ENCODE results near the gene HSPA1B. TPM values are rescaled to one million over a fixed set of nuclear protein-coding genes. Genes with fewer than 3 reads are reported as not detected.
A peak's percentile ranks its signal among the peaks of the same experiment; 100 is the strongest.

HSPA1B gene
- total RNA-seq: 137 TPM
- 269 TPM for polyA plus RNA-seq

DNA sequence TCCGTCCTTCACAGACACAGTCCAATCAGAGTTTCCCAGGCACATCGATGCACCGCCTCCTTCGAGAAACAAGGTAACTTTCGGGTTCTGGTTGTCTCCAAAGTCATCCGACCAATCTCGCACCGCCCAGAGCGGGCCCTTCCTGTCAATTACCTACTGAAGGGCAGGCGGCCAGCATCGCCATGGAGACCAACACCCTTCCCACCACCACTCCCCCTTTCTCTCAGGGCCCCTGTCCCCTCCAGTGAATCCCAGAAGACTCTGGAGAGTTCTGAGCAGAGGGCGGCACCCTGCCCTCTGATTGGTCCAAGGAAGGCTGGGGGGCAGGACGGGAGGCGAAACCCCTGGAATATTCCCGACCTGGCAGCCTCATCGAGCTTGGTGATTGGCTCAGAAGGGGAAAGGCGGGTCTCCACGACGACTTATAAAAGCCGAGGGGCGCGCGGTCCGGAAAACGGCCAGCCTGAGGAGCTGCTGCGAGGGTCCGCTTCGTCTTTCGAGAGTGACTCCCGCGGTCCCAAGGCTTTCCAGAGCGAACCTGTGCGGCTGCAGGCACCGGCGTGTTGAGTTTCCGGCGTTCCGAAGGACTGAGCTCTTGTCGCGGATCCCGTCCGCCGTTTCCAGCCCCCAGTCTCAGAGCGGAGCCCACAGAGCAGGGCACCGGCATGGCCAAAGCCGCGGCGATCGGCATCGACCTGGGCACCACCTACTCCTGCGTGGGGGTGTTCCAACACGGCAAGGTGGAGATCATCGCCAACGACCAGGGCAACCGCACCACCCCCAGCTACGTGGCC lies at the start of gene HSPA1B:
TSS of gene HSPA1B (plus strand) at position 453 of the 794 bp plus-strand sequence. CDS start at position 666, 213 bp downstream.
- H3K4me1 ChIP-seq (ENCODE audit: insufficient read depth): no peaks in the 10 kb centered on the region

DNA sequence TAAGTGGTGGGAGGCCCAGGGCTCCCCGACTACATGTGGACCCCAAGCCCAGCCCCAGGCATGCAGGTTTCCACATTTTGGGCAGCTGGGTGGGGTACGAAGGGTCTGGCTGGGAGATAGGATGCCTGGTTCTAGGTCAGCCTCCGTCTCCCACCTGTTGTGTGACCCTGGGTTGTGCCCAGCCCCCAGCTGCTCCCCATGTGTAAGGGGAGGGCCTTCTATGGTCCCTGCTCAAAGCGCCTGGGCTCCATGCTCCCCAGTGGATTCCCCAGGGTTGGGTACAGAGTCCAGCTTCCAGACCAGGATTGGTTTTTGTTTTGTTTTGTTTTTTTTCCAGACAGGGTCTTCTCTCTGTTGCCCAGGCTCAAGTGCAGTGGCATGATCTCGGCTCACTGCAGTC lies 49.3 kb upstream of the HSPA1B start:
- Histone ChIP-seq H3K4me3 (ENCODE audit: low read depth, low read length) (no peak overlapping the region), H3K4me1 (ENCODE audit: insufficient read depth) (no peaks in the 10 kb centered on the region), H3K36me3 (ENCODE audit: insufficient read depth) (no peaks in the 10 kb centered on the region), H3K27ac (ENCODE audit: low read depth) (no peak overlapping the region)
- DNase-seq (ENCODE audit: extremely low spot score): no peak
- 93% methylated on average over 5 of the region's 5 CpGs for WGBS

More for the DNA sequence above, at the start of gene HSPA1B:
- no peaks in the 10 kb centered on the region for H3K36me3 ChIP-seq (ENCODE audit: insufficient read depth)
- peak within 1 kb of the TSS; percentile 96 for H3K27ac ChIP-seq (ENCODE audit: low read depth)
- peak within 1 kb of the TSS; percentile 62 for H3K4me3 ChIP-seq (ENCODE audit: low read depth, low read length)
- under 1% methylated on average over 52 of the region's 56 CpGs for WGBS
- peak; percentile 99 for DNase-seq (ENCODE audit: extremely low spot score)

DNA sequence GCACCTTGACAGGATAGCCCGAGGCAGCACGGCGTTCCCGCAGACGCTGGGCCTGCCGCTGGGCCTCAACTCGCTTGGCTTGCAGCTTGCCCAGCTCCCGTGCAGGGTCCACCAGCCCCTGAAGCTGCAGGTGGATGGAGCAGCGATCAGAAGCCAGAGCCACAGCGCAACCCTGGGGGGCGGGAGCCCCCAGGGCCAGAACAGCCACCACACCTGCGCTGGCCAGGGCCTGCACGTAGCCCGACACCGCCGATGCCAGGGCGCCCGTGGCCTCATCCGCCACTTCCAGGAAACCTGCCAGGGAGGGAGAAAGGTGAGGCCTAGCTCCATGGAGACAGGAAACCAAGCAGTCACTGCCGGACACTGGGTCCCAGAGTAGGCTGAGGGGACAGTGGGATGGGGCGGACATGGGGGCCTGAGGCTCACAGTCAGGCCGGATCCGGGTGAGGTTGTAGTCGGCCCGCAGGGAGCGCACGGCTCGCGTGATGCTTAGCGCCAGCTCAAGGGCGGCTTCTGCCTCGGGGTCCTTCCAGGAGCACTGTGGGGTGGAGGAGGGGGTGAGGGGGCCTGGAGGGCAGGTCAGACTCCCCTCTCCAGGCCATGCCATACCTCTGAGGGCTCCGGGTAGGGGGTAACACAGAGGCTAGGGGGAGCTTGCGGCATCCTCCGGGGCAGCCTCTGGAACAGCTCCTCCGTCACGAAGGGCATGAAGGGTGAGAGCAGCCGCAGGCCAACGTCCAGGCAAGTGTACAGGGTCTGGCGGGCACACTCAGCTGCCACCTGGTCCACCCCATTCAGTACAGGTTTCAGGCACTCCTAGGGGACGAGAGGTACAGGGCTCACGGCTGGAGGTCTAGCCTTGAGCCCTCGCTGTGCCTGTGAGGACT lies 48.3 kb upstream of the HSPA1B start:
- WGBS: 93% methylated on average over 43 of the region's 43 CpGs
- Histone ChIP-seq H3K4me1 (ENCODE audit: insufficient read depth) (no peaks in the 10 kb centered on the region), H3K4me3 (ENCODE audit: low read depth, low read length) (no peak overlapping the region), H3K36me3 (ENCODE audit: insufficient read depth) (no peaks in the 10 kb centered on the region), H3K27ac (ENCODE audit: low read depth) (no peak overlapping the region)
- DNase-seq (ENCODE audit: extremely low spot score): no peak

DNA sequence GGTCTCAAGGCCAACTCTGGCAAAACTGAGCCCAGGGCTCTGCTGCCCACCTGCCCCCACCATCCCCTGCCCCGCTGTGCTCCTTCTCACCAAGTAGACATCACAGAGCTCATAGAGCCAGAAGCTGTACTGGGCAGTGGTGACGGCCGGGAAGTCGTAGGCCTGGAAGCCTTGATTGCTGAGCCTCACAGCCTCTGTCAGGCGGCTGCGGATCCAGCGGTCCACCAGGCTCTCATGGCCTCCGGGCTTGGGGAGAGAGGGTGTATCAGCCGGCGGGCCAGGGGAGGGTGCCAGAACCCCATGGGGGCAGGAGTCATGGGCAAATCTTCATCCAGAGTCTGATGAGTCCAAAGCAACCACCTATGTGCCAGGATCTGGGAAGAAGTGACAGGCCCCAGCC lies 47.6 kb upstream of the HSPA1B start:
- Histone ChIP-seq H3K36me3 (ENCODE audit: insufficient read depth) (no peaks in the 10 kb centered on the region), H3K27ac (ENCODE audit: low read depth) (no peak overlapping the region), H3K4me3 (ENCODE audit: low read depth, low read length) (no peak overlapping the region), H3K4me1 (ENCODE audit: insufficient read depth) (no peaks in the 10 kb centered on the region)
- 94% methylated on average over 10 of the region's 10 CpGs for WGBS
- no peak for DNase-seq (ENCODE audit: extremely low spot score)

DNA sequence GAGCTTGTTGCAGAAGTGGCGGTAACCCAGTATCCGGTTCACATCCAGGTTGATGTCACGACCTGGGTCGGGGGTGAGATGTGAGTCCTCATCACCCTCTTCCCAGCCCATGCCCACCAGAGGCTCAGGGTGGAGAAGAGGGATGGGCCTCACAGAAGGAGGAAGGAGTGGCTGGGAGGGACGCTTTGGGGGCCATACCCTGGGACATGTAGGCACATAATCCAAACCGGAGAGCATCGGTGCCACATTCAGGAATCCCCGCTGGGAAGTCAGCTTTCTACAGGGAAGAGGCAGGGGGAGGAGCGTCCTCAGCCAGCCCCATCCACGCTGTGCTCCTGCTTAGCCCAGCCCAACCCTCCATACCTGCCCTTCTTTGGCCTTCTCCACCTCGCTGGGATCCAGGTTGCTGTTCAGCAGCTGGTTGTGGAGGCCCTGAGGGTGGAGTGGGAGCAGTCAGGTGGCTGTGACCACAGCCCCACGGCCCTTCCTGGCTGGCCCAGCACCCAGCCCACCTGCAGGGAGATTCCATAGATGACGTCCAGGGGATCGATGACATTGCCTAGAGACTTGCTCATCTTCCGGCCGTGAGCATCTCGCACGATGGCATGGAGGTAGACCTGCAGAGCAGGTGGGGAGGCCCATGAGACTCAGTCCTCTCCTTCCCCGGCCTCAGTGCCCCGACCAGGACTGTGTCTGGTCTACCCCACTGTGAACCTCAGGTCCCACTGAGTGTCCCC lies 46.9 kb upstream of the HSPA1B start:
- Histone ChIP-seq H3K4me3 (ENCODE audit: low read depth, low read length) (no peak overlapping the region), H3K4me1 (ENCODE audit: insufficient read depth) (no peaks in the 10 kb centered on the region), H3K27ac (ENCODE audit: low read depth) (no peak overlapping the region), H3K36me3 (ENCODE audit: insufficient read depth) (no peaks in the 10 kb centered on the region)
- WGBS: 89% methylated on average over 20 of the region's 20 CpGs
- no peak for DNase-seq (ENCODE audit: extremely low spot score)

DNA sequence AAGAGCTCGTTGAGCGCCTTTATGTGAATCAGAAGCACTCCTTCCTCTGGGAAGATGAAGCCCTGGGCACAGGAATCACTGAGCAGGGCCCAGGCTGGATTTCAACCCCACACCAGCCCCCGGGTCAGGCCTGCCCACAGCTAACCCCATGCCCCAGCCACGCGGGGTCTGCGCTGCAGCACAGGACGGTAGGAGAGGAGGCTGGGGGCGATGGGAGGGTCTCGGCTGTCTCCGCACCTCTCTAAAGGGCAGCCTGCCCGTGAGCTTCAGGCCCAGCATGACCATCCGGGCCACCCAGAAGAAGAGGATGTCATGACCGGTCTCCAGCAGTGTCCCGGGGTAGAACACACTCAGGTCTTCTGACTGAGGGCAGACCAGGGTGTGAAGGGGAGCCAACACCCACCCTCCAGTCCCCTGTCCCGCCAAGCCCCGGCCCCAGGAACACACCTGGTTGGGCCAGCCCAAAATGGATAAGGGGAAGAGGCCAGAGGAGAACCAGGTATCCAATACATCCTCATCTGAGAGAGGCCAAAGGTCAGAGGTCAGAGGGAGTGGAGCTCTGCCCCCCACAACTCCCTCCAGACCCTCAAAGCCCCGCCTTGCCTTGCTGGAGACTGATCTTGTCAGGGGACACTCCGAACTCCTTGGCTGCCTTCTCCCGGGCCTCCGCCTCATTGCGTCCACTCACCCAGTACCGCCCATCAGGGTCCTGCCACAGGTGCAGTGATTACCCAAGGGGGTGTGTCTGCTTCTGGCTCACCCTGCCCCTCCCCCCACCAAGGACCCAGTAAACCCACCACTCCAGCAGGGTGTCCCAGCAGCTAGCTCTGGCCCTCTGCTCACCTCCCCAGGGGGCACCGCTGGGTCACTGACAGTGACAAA lies 46.1 kb upstream of the HSPA1B start:
- H3K4me1 ChIP-seq (ENCODE audit: insufficient read depth): no peaks in the 10 kb centered on the region
- H3K4me3 ChIP-seq (ENCODE audit: low read depth, low read length): no peak overlapping the region
- 94% methylated on average over 23 of the region's 23 CpGs for WGBS
- no peak for DNase-seq (ENCODE audit: extremely low spot score)
- no peak overlapping the region for H3K27ac ChIP-seq (ENCODE audit: low read depth)
- no peaks in the 10 kb centered on the region for H3K36me3 ChIP-seq (ENCODE audit: insufficient read depth)

DNA sequence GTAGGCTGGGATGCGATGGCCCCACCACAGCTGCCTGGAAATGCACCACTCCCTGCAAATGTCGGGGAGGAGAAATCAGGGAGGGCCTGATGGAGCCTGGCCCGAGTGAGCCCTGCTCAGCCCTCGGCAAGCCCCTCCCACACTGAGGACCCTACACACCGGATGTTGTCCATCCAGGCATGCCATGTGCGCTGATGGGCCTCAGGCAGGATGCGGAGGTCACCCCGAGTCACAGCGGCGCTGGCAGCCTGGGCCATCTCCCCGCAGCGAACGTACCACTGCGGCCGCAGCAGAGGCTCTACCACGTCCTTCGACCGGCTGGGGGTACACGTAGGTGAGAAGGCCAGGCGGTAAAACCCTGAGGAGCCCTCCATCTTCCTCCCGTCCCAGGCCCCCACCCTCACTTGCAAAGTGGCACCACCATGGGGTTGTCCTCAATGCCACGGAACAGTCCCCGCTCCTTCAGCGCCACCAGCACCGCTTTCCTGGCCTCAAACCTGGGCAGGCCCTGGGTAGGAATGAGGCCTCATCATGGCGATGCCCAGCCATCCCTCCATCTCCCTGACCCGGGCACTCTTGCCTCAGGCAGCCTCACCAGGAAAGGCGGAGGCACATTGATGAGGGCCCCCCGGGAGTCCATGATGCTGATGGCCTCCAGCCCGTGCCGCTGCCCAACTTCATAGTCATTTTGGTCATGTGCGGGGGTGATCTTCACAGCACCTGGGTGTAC lies 45.2 kb upstream of the HSPA1B start:
- no peak overlapping the region for H3K27ac ChIP-seq (ENCODE audit: low read depth)
- no peaks in the 10 kb centered on the region for H3K36me3 ChIP-seq (ENCODE audit: insufficient read depth)
- no peak for DNase-seq (ENCODE audit: extremely low spot score)
- no peaks in the 10 kb centered on the region for H3K4me1 ChIP-seq (ENCODE audit: insufficient read depth)
- WGBS: 92% methylated on average over 32 of the region's 32 CpGs
- H3K4me3 ChIP-seq (ENCODE audit: low read depth, low read length): no peak overlapping the region

DNA sequence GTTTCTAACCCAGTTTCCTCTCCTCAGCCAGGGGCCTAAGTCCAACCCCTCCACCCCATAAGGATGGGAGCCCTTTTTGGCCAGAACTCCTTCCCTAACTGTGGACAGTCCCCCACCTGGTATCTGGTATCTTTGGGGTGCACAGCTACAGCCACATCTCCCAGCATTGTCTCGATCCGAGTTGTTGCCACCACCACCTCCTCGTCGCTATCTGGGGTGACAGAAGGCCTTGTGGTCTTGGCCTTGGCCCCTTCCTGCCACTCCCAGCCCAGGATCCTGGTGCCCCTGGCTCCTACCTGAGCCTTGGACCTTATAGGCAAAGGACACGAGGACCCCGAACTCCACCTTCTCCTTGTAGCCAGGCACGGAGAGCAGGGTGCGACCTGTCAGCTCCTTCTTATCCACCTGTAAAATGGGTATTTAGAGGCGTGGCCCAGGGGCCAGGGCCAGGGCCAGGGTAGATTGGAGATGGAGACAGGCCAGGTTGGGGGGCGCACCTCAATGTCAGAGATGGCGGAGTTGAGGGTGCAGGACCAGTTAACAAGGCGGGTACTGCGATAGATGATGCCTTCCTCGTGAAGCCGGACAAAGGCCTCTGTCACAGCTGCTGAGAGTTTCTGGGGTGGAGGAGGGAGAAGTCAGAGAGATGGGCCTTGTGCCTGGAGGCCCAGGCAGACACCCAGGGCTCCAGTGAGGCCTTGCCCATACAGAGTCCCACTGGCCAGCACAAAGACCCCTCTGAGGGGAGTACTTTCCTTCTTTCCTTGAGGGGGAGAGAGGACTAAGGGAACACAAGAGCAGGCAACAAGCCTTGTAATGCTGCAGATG lies 43.2 kb upstream of the HSPA1B start:
- 94% methylated on average over 15 of the region's 15 CpGs for WGBS
- Histone ChIP-seq H3K4me3 (ENCODE audit: low read depth, low read length) (no peak overlapping the region), H3K4me1 (ENCODE audit: insufficient read depth) (no peaks in the 10 kb centered on the region), H3K36me3 (ENCODE audit: insufficient read depth) (no peaks in the 10 kb centered on the region), H3K27ac (ENCODE audit: low read depth) (no peak overlapping the region)
- DNase-seq (ENCODE audit: extremely low spot score): no peak

DNA sequence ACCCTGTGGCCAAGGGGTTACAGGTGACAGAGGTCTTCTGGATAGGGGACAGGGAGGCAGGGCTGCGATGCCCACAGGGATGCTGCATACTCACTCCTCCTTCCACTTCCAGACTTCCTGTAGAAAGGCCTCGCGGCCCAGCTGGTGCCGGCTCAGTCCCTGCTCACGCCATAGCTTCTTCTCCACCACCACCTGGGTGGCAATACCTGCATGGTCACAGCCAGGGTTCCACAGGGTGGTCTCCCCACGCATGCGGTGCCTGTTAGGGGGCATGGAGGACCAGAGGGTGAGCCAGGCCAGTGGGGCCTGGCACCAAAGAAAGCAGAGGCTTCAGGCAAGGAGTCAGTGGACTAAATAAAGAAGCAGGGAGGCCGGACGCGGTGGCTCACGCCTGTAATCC lies 42.1 kb upstream of the HSPA1B start:
- H3K36me3 ChIP-seq (ENCODE audit: insufficient read depth): no peaks in the 10 kb centered on the region
- H3K27ac ChIP-seq (ENCODE audit: low read depth): no peak overlapping the region
- H3K4me1 ChIP-seq (ENCODE audit: insufficient read depth): no peaks in the 10 kb centered on the region
- DNase-seq (ENCODE audit: extremely low spot score): no peak
- 97% methylated on average over 11 of the region's 11 CpGs for WGBS
- H3K4me3 ChIP-seq (ENCODE audit: low read depth, low read length): no peak overlapping the region

DNA sequence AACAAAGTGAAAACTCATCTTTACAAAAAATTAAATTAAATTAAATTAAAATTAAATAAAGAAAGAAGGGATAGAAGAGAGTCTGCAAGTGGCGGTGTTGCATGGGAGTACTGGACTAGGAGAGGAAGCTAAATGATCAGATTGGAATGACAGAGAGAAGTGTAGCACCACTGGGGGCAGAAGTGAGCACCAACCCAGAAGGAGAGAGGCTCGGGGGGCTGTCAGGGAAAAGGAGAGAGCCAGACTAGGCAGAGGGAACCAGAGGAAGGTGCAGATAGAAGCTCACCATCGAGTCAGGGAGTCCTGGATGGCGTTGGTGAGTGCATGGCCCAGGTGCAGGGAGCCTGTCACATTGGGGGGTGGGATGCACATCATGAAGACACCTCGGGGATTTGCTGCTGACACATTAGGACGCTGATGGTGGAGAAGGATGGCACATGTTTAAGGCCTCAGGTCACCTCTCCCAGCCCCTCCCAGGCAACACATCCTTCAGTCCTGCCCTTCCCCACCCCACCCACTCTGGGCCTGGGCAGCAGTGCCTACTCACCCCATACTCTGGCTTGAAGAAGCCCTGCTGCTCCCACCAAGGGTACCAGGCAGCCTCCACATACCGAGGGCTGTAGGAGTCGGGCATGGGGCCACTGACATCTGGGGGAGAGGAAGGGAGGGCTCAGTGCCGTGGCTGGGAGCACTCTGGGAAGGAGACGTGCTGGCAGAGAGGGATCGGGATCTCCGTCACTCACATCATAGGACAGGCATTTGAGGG lies 36.0 kb upstream of the HSPA1B start:
- WGBS: 70% methylated on average over 12 of the region's 12 CpGs
- Histone ChIP-seq H3K27ac (ENCODE audit: low read depth) (no peak overlapping the region), H3K36me3 (ENCODE audit: insufficient read depth) (no peaks in the 10 kb centered on the region), H3K4me3 (ENCODE audit: low read depth, low read length) (no peak overlapping the region), H3K4me1 (ENCODE audit: insufficient read depth) (no peaks in the 10 kb centered on the region)
- no peak for DNase-seq (ENCODE audit: extremely low spot score)

DNA sequence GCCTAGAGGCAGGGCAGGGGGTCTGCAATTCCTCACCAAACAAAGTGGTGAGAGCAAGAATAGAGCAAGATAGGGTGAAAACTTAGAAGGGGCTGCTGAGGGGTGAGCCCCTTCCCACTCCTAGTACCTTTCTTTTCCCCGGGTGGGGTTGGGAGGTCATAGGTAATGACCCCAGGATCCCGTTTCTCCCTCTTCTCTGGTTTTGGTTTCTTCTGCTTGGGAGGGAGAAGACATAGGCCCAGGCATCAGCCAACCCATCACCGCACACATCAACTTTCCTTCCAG lies 35.5 kb upstream of the HSPA1B start:
- 78% methylated on average over 3 of the region's 3 CpGs for WGBS
- Histone ChIP-seq H3K4me3 (ENCODE audit: low read depth, low read length) (no peak overlapping the region), H3K27ac (ENCODE audit: low read depth) (no peak overlapping the region)

More for the DNA sequence above, 35.5 kb upstream of the HSPA1B start:
- Histone ChIP-seq H3K36me3 (ENCODE audit: insufficient read depth) (no peaks in the 10 kb centered on the region), H3K4me1 (ENCODE audit: insufficient read depth) (no peaks in the 10 kb centered on the region)
- no peak for DNase-seq (ENCODE audit: extremely low spot score)
